HG02840 (cell line): ENCODE data around the gene THAP12.
"Not testable (repeated sequence)": the region's sequence is repeated elsewhere in the genome, so short reads cannot be mapped to it uniquely, and the experiment has no call there.

Experiments used
- ATAC-seq: cut with Tn5 transposase; IDR thresholded peaks from one replicate; pipeline ENCODE4 v1.9.1; 2021; ENCODE audit warnings: mild to moderate bottlenecking, moderate library complexity, moderate number of reproducible peaks; ENCODE audit not compliant: unreplicated experiment, low FRiP score

The THAP12 gene

DNA sequence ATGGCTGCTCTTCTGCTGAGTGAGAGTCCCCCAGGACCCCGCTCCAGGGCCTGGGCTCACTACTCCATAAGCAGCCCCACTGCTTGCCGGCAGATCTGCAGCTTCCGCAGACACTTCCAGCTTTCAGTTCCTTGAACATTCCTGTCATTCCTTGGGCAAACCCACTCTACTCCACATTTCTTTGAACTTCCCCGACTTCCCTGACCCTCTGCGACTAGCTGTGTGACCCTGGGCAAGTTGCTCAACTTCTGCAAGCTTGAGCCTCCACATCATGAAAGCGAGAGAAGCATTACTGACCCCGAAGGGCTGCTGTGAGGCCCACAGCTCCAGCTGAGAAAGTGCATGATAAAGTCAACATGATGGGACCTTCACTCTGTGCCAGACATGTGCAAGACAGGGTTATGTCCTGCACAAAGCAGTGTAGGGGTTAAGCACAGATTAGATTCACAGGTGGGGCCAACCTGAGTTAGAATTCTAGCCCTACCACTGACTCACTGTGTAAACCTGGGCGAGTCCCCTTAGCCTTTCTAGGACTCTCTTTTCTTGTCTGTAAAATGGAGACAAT is 51.8 kb downstream of the THAP12 start:
- ATAC-seq, result no peak

- ATAC-seq, result no peak
Observed at GRCh38 chr11:76327756-76328388, 53.1 kb downstream of the THAP12 start.

DNA sequence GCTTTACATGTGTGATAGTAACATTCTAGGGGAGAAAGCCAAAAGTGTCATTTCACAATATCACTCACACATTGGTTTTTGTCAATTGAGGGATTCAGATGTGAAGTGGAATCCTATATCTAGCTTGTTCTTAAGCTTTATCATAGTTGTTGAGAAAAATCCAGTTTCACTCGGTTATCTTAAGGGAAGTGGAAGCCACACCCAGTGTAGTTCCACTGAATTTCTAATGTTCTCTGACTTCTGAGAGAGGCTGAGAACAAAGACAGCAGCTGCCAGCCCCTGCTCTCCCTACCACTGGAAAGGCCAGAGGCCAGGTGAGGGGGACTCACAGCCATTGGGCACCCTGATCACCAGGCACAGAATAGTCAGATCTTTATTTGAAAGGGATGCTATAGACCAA is 53.7 kb downstream of the THAP12 start:
- ATAC-seq, result no peak

- no peak for ATAC-seq
Observed at GRCh38 chr11:76325185-76325584, 55.7 kb downstream of the THAP12 start.

DNA sequence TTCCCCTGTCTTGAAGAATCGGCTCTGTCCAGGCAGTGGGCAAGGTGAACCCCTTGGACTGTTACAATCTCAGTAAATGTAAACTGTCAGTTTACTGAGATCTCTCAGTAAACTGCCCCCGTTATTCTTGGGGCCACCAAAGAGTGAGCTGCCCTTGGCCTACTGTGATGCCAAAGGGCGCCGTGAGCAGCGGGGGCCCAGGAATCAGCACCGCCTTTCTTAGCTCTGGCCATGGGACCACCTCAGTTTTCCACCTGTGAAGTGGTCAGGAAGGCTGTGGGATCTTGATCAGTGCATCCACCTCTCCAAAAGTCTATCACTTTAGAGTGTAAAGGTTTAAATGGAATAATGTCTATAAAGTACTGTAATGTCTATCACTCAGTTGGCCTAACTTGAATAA is 57.1 kb downstream of the THAP12 start:
- no peak for ATAC-seq

DNA sequence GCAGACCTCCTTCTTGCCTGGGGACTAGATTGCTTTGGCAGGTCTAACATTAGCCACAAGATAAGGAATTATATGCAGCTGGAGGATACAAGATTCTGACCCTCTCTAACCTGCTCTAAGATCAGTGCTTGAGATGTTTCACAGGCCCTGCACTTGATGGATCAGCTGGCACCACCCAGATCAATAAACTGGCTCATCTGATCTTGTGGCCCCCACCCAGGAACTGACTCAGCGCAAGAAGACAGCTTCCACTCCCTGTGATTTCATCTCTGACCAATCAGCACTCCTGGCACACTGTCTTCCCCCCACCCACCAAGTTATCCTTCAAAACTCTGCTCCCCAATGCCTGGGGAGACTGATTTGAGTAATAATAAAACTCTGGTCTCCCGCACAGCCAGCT is 57.6 kb downstream of the THAP12 start:
- not testable (repeated sequence) for ATAC-seq

- ATAC-seq, result no peak
Observed at GRCh38 chr11:76322942-76323341, 58.0 kb downstream of the THAP12 start.

GRCh38 chr11:76322540-76322939 is 58.4 kb downstream of the THAP12 start:
- ATAC-seq, result no peak

DNA sequence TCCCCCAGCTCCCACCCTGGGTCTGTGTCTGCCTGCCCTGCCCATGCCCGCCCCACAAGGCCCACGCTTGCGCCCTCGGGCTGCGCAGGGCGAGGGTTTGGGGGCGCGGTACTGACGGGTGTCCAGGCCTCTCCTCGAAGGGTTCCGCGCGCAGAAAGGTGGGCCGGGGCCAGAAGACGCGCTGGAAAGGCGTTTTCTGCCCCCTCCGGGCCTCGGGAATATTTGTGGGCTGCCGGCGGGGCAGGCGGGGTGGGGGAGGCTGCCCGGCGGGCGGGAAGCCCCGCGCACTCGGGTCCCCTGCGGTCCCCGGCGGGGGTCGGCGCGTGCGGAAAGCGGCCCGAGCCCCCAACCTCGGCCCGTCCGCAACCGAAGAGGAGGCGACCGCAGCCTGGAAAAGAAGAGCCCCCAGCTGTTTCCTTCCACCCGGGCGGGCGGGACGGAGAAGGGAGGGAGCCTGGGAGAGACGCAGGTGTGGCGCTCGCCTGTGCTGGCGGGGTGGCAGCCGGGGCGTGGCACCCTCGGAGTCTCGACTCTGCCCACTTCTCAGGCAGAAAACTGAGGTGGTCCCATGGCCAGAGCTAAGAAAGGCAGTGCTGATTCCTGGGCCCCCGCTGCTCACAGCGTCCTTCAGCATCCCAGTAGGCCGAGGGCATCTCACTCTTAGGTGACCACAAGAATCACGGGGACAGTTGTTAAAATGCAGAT is 59.0 kb downstream of the THAP12 start:
- no peak for ATAC-seq

GRCh38 chr11:76321340-76321739 is 59.6 kb downstream of the THAP12 start:
- ATAC-seq, result no peak

DNA sequence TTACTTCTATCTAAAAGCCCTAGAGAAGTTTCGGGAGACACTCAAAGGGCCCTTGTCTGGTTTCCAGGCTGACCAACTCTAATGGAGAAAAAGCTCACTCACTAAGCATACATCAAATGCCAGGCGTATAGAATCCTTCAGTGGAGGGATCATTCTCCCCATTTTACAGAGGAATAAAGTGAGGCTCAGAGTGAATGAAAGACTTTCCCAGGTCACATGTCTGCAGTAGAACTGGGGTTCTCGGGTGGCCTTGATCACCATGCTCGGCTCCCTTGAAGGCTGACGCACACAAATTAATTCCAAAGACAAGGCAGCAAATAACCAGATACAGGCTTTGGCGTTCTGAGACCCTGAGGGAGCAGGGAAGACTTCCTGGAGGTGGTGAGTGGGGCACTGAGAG is 60.0 kb downstream of the THAP12 start:
- ATAC-seq, result no peak

- ATAC-seq, result not testable (repeated sequence)
Observed at GRCh38 chr11:76319798-76320197, 61.1 kb downstream of the THAP12 start.

GRCh38 chr11:76318744-76319384 is 62.1 kb downstream of the THAP12 start:
- no peak for ATAC-seq

DNA sequence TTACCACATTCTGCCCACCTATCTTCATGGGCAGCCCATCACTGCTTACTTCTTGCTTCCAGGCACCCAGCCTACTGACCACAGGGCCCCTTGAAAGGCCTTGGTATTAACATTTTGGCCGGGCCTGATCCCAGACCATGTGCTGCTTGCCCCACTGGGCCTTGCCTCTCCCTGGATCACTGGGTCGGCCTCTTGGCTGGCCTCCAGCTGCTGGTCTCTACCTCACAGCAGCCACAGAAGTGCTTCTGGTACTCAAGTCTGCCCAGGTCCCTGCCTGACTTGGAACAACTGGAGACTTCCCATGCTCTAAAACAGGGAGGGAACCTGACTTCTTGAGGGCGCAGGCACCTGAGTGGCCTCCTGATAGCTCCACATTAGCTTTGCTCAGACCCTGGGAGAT is 63.6 kb downstream of the THAP12 start:
- no peak for ATAC-seq

DNA sequence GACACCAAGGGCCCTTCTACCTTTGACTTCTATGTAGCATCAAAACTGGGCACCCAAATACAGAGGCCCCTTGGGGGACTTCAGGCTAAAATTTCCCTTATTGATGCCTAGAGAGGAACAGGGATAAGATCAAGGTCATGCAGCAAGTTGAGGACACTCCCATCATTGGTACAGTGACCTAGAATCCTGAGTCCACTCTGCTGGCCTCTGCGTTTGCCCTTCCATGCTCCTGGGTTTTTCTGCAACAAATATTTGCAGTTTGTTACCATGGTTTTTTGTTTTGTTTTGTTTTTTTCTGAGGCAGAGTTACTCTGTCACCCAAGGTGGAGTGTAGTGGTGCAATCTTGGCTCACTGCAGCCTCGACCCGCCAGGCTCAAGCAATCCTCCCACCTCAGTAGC is 64.2 kb downstream of the THAP12 start:
- ATAC-seq, result no peak

DNA sequence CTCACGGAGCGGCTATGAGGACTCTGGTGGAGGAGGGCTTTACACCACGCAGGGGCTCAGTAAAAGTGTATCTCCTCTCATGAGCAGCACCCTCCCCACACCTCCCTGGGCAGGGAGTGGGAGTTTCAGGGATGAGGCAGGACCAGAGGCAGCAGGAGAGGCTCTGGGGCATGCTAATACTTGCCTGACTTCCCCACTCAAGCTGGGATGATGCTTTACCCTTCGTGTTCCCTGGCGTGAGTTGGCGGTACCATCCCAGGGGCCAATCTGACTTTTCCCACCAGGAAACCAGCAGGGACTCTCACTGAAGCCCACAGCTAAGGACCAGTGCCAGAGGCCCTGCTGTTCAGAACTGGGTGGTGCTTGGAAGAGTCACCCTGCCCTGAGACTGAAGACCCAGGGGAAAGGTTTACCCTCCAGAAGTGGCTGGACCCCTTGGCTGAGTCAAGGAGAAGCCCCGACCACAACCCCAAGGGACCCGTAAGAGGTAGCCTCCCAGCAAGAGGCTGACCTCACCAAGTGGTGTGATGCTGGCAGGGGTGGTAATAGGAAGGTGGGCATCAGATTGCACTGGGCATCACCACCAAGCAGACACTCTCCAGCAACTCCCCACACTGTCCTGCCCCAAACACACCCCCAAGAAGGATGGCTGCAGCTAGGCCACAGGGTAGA is 65.6 kb downstream of the THAP12 start:
- ATAC-seq, result no peak

DNA sequence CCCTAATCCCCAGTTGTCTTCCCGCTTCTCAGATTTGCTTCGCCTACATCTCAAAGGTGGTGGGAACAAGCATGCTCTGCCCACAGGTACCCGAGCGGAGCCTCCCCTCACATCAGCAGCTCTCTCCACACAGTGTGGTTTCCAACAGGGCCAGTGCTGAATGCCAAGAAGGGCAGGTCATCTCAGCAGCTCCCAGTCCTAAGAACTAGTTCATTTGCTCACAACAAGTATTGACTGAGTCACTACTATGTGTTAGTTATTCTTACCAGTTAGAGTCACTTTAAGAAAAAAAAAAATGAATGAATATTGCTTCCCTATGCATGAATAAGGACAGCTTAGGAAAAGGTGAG is 66.2 kb downstream of the THAP12 start:
- ATAC-seq, result no peak

DNA sequence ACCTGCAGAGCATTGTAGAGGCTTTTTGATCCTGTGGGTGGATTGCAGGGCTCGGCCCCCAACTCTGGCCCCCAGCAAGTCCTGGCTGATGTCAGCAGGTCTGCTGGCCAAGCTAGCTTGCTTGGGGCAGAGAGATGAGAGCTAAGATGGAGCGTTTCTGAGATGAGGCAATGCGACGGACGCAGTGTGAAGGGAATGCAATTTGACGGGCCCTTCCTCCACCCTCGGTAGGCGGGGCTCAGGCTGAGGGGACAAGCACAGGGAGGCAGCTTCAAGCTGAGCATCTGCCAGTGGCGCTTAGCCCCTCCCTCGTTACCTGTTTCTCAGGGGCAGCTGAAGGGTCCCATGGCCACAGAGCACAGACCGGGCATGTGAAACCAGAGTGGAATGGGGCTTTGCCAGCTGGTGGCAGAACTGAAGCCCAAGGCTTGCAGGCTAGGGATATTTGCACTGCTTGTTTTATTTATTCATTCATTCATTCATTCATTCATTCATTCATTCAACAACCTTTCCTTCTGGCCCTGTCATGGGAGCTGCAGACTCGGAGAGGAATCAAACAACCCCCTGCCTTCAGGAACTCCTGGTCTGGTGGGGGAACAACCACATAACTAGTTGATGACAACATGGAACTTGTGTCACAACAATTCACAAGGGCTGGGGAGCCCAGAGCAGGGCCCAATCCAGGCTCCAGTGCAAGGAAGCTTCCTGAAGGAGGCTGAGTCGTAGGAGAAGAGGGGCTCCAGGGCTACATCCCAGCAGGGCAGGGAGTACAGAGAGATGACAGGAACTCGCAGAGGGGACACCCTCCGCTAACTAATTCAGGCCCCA is 66.8 kb downstream of the THAP12 start:
- ATAC-seq, result no peak

DNA sequence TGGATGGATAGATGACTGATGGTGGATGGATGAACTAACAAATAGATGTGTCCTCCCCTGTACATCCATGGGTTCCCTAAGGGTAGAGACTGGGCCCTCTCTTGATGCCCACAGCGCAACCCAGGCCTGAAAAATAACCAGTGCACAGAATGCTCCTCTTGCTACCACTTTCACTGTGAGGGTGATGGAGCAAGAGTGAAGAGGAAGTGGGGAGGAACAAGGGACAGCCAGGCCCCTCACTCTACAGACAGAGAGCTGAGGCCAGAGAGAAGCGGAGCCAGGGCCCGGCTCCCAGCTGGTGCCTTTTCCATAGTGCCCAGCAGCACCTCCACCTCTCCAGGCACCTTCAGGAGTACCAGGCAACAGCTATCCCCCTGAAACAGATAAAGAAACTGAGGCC is 67.7 kb downstream of the THAP12 start:
- ATAC-seq, result no peak
